GM18505 (cell line): ENCODE results near the gene USB1.
"Not testable (repeated sequence)": the region's sequence is repeated elsewhere in the genome, so short reads cannot be mapped to it uniquely, and the experiment has no call there.

ENCODE experiments used
- ATAC-seq: cut with Tn5 transposase; IDR thresholded peaks from one replicate; pipeline ENCODE4 v1.9.1; 2021; ENCODE audit not compliant: unreplicated experiment
- POLR2A ChIP-seq: IDR thresholded peaks from 4 replicates; pipeline ENCODE4 v1.6.1; 2011; ENCODE audit warnings: borderline replicate concordance; ENCODE audit not compliant: insufficient read depth, insufficient read length; ENCODE audit errors: extremely low read depth

The USB1 gene

DNA sequence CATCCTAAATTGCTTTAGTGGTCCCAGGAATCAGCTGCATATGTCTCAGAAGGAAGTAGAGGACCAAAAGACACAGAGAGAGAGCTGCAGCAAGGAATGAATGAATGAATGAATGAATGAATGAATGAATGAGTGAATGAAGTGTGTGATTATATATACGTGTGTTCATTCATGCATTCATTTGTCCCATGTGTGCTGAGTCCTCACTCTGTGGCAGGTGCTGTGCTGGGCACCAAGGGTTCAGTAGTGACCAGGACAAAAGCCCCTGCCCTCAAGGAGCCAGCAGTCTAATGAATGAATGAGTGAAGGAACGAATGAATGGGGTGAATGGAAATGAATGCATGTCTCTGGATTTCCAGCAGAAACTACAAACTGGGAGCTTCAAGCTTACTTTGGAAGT is 39.7 kb upstream of the USB1 start:
- TF ChIP-seq POLR2A, result no peak
- ATAC-seq, result no peak

GRCh38 chr16:57962046-57962445 is 39.2 kb upstream of the USB1 start:
- no peak for ATAC-seq

DNA sequence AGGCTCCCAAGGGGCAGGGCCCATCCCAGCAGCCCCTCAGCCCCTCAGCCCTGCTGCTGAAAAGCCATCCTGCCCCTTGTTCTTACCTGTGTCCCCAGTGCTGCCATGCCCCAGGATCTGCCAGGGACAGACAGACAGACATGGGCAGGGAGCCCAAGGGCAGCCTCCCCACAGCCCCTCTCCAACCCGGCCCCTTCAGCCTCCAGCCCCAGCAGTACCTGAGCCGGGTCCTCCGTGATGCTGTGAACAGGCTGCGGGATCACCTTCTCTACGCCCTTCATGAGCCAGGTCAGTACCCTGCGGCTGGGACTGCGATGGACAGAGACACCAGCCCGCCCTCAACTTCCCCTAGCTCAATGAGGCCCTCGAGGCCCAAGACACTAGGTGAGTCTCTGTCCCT is 38.5 kb upstream of the USB1 start:
- no peak for ATAC-seq
- TF ChIP-seq POLR2A, result no peak

More at GRCh38 chr16:57962046-57962445, 39.2 kb upstream of the USB1 start:
- TF ChIP-seq POLR2A, result no peak

DNA sequence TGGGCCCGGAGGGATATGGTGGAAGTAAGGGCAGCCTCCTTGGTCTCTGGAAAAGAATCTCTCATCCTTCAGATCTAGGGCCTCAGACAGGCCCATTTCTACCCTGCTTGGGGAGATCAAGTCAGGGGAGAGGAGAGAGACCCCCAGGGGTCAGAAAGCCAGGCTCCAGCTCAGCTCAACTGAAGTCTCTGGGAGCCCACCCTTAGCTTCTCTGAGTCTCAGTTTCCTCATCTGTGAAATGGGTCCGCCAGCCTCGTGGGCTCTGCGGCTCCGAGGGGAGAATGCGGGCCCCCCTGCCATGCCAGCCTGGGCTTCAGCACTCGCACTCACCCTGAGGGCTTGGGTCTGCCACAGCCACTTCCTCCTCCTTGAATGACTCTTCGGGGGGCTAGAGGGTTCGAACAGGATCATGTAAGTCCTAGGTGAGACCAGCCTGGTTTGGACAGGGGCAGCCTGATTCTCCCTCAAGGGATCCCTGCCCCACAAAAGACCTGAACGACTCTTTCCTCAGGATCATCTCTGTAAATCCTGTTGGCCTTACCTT is 37.0 kb upstream of the USB1 start:
- no peak for ATAC-seq
- no peak for TF ChIP-seq POLR2A

GRCh38 chr16:57966204-57966771 is 34.9 kb upstream of the USB1 start:
- ATAC-seq, result no peak
- TF ChIP-seq POLR2A, result no peak

DNA sequence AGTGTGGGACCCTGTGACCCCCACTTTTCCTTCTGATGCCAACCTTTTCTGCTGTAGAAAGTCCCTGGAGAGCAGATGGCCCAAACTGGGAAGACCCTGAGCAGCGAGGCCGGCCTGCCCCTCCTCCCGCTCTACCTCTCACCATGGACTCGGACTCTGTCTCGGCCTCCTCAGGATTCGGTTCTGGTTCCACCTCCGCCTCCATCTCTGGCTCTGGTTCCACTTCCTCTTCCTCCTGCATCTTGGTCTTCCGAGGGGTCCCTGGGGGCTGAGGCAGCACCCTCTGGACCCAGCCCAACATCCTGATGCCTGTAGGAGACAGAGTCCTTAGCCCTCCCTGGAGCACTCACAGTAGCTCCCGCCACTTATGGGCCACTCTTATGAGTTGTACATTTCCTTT is 34.2 kb upstream of the USB1 start:
- no peak for TF ChIP-seq POLR2A
- no peak for ATAC-seq

GRCh38 chr16:57967916-57968315 is 33.3 kb upstream of the USB1 start:
- no peak for TF ChIP-seq POLR2A
- ATAC-seq, result no peak

GRCh38 chr16:57969451-57970123 is 31.6 kb upstream of the USB1 start:
- ATAC-seq, result no peak
- TF ChIP-seq POLR2A, result no peak

DNA sequence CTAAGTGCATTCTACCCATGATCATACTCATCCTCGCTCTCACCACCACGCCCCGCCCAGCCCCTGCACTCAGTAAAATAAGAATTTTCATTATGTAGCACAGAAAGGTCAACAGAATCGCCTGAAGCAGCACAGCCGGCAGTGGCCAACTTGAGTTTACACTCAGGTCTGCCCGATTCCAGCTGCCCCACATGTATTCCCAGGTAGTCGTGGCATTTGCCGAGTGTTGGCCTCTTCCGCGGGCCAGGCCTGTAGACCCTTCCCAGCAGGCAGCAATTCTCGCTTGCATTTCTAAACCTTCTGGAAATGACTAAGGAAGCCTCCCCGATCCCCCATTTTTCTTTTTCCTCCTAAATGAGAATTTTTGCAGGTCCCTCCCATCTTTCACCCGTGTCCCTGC is 30.9 kb upstream of the USB1 start:
- ATAC-seq, result no peak

GRCh38 chr16:57970970-57971369 is 30.2 kb upstream of the USB1 start, which contains the start of gene CNGB1:
TSS of gene CNGB1 (minus strand) at chr16:57971128. CDS start at chr16:57967286, 3,842 bp downstream.
- ATAC-seq, result no peak
- no peak for TF ChIP-seq POLR2A

More for the DNA sequence above, 30.9 kb upstream of the USB1 start:
- TF ChIP-seq POLR2A, result no peak

GRCh38 chr16:57971848-57972247 is 29.4 kb upstream of the USB1 start:
- no peak for ATAC-seq
- no peak for TF ChIP-seq POLR2A

DNA sequence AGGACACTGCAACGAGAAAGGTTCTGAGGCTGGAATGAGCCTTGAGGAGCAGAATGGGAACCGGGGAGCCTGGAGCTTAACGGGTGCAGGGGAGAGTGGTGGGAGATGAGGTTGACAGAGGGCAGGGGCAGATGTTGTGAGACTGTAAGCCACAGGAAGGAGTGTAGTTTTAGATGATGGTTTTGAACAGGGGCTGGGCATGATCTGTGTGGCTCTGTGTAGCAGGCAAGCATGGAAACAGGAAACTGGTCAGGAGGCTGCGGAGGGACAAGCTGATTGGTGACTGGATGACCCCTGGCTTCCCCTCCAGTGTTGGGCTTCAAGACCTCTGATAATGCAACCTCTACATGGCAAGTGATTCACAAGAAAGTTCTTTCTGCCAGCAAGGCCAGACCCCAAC is 28.9 kb upstream of the USB1 start:
- ATAC-seq, result no peak
- no peak for TF ChIP-seq POLR2A

- ATAC-seq, result no peak
- TF ChIP-seq POLR2A, result no peak
Observed at GRCh38 chr16:57976331-57976796, 24.8 kb upstream of the USB1 start.

DNA sequence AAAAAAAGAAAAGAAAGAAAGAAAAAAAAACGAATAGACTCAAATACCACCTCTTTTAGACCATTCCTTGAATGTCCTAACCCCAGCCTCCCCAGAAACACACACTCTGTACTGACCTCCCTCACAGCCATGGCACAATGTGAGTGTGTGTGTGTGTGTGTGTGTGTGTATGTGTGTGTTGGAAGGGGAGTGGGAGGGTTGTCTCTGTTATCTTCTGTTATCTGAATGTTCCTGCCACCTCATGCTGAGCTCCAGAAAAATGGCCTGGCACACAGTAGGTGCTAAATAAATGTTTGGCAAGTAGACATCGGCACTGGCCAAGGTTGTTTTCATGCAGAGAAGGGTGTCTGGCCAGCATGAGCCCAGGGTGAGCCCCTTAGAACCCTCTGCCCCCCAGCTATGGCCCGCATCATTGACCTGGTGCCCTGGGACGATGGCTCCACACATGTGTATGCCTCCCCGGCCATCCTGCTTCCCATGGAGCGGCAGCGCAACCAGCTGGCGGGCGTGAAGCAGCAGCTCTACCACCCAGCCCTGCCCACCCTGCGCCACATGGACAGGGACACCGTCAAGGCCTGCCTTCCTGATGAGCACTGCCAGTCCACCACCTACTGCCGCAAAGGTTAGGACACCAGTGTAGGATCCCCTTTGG is 23.7 kb upstream of the USB1 start:
- ATAC-seq, result no peak
- TF ChIP-seq POLR2A, result no peak

- not testable (repeated sequence) for ATAC-seq
Observed at GRCh38 chr16:57978070-57978465, 23.1 kb upstream of the USB1 start.
